IPS DF 6.9 (cell line): Measurements from ENCODE around the gene SMC1B.
"Not testable (repeated sequence)": the region's sequence is repeated elsewhere in the genome, so short reads cannot be mapped to it uniquely, and the experiment has no call there.

Source experiments
- DNase-seq: peaks from one replicate; pipeline ENCODE4 v3.0.0-alpha.2; 2013; ENCODE audit warnings: low read depth, low spot score
- H3K27ac ChIP-seq: one replicate; pipeline ENCODE4 v1.5.1; 2013; ENCODE audit warnings: low read length, control low read depth
- H3K27me3 ChIP-seq: 2 replicates; pipeline ENCODE4 v1.6.1; 2013; ENCODE audit warnings: mild to moderate bottlenecking, low read length; ENCODE audit not compliant: control insufficient read depth, insufficient read depth
- H3K36me3 ChIP-seq: 2 replicates; pipeline ENCODE4 v1.6.1; 2013; ENCODE audit warnings: low read length; ENCODE audit not compliant: control insufficient read depth, insufficient read depth
- H3K4me1 ChIP-seq: 2 replicates; pipeline ENCODE4 v1.6.1; 2013; ENCODE audit warnings: low read length; ENCODE audit not compliant: control insufficient read depth, insufficient read depth
- H3K4me3 ChIP-seq: 2 replicates; pipeline ENCODE4 v1.5.1; 2013; ENCODE audit warnings: mild to moderate bottlenecking, low read length
- H3K9me3 ChIP-seq: 2 replicates; pipeline ENCODE4 v1.6.1; 2013; ENCODE audit warnings: low read length, inconsistent platforms; ENCODE audit not compliant: control insufficient read depth, insufficient read depth
- WGBS: extraction: QIAGEN DNeasy Blood & Tissue Kit; methylation state at CpG from one replicate; pipeline ENCODE4 v1.1.7; 2013; ENCODE audit warnings: mixed read lengths, missing lambda C conversion rate; ENCODE audit not compliant: insufficient read length, insufficient coverage; 5-methylcytosine and 5-hydroxymethylcytosine counted together

SMC1B gene

DNA sequence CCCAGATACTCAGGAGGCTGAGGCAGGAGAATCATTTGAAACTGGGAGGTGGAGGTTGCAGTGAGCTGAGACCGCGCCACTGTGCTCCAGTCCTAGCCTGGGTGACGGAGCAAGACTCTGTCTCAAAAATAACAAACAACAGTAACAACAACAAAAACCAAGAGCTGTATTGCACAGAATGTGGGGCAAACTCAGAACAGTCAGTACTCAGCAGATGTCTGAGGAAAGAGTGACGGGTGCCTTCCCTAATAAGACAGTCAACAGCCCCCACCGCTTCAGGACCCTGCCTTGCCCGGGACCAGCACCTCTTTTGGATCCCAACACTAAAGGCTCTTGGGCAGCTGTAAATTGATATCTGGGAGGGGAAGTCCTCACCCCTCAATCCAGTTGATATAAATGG, 40.4 kb upstream of the SMC1B start:
- no peak for DNase-seq
- no peaks in the 10 kb centered on the region for H3K9me3 ChIP-seq
- H3K4me1 ChIP-seq, result no peaks in the 10 kb centered on the region
- no CpG with 5 or more reads among the region's 6 CpGs for WGBS
- H3K4me3 ChIP-seq, result no peak overlapping the region
- H3K27ac ChIP-seq, result no peak overlapping the region
- H3K27me3 ChIP-seq, result no peaks in the 10 kb centered on the region
- no peaks in the 10 kb centered on the region for H3K36me3 ChIP-seq

DNA sequence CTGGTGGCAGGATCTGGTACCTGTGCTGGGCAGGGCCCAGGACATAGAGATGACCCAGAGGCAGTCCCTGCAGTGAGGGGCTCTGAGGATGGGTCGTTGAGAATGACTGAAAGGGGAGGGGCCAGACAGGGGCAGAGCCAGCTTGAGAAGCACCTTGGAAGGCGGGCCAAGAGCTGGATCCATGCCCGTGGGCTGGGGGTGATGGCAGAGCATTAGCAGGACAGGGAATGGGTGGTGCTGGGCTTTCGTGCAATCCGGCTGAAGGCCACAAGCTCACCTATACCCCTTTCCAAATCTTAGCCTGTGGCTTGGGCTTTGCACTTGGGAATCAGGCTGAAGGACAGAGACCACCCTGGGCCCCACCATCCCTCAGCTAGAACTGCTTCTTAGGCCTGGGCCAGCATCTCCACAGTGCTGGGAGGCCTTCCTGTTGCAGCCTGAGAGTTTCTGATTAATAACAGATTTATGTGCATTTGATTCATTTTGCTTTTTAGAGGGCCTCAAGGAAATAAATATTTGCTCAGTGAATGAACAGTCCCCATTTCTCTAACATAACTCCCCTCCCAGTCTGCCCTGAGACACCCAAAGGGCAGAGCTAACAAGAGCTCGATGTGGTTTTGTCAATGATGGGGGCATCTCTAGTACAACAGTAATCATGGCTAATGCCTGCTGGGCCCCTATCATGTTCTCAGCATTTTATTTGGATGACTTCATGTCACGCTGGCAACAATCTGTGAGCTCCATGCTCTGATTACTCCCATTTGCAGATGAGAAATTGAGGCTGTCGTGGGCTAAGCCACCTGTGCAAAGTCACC, 39.4 kb upstream of the SMC1B start:
- Histone ChIP-seq H3K4me3 (no peak overlapping the region), H3K27me3 (no peaks in the 10 kb centered on the region), H3K9me3 (no peaks in the 10 kb centered on the region), H3K4me1 (no peaks in the 10 kb centered on the region), H3K27ac (no peak overlapping the region), H3K36me3 (no peaks in the 10 kb centered on the region; the same call in 1 of the 2 replicates)
- no CpG with 5 or more reads among the region's 8 CpGs for WGBS
- DNase-seq, result no peak

DNA sequence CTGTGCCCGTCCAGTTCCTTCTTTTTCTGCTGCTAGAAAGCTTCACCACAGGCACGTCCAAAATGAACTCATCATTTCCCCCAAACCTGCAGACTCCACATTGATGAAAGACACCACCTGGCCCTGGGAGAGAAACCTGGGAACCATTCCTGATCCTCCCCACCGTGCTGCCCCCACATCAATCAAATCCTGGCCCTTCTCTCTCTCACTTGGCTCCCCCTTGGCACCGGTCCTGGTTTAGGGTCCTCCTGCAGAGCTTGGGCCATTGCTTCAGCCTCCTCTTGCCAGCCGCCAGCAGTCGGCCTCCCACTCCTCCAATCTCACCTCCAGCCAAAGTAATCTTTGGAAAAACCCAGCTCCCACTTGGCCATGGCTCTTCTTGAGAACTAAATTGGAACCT, 38.6 kb upstream of the SMC1B start:
- Histone ChIP-seq H3K36me3 (no peaks in the 10 kb centered on the region; the same call in 1 of the 2 replicates), H3K4me1 (no peaks in the 10 kb centered on the region), H3K27ac (no peak overlapping the region), H3K27me3 (no peaks in the 10 kb centered on the region), H3K9me3 (no peaks in the 10 kb centered on the region), H3K4me3 (no peak overlapping the region)
- DNase-seq, result no peak
- WGBS, result no CpG with 5 or more reads among the region's 6 CpGs

DNA sequence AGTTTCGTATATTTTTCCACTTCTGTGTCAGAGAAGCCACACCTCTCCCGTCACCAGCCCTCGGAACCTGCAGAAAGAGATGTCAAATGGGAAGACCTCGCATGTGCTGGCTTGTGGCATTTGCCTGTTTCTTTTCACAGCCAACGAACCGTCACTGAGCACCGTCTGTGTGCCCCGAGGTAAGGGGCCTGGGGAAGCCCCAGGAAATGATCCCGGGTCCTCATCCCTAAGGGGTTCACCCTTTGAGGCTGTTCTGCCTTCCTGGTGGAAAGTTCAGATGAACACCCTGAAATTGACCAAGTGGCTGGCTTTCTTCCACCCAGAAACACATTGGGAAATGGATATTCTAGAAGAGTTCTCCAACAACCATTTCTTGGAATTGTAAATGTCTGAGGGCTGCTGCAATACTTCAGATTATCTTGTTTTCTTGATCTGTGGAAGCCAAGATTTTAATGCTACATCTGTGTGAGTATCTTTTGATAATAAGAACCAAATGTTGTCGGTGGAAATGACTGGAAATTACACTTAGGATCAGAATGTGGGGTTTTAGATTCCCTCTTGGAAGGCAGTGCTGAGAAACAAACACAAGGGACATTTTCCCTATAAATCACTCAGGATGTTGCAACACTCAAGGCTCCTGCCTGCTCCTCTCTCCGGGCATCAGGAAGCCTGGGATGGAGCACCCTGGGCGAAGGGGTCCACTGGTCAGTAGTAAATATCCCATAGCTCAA, 37.7 kb upstream of the SMC1B start:
- H3K27ac ChIP-seq, result no peak overlapping the region
- H3K4me1 ChIP-seq, result no peaks in the 10 kb centered on the region
- no peaks in the 10 kb centered on the region for H3K9me3 ChIP-seq
- no peaks in the 10 kb centered on the region for H3K27me3 ChIP-seq
- no peaks in the 10 kb centered on the region; the same call in 1 of the 2 replicates for H3K36me3 ChIP-seq
- no CpG with 5 or more reads among the region's 12 CpGs for WGBS
- DNase-seq, result no peak
- no peak overlapping the region for H3K4me3 ChIP-seq

DNA sequence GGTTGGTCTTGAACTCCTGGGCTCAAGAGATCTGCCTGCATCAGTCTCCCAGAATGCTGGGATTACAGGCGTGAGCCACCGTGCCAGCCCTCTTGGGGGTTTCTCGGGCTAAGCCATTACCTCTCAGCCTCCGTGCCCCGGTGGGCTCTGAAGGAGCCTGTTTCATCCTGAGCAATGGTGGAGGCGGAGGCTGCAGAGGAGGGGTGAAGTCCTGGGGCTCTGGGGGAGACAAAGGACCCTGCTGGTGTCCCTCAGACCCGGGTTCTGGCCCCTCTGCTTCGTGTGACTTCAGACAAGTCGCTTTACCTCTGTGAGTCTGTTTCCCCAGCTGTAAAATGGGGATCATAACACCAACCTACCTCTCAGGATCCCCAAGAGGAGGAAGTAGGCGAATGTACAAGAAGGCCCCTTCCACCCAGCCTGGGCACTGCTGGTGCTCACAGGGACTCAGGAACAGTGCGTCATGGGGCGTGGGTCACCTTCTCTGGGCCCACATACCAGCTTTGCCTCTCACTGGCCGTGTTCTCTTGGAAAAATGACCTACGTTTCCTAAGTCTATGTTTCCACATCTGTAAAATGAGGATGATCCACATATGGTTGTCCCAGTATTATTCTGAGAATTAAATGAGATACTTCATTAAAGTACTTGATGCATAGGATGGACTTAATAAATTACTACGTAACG, 36.8 kb upstream of the SMC1B start:
- no CpG with 5 or more reads among the region's 16 CpGs for WGBS
- no peaks in the 10 kb centered on the region for H3K9me3 ChIP-seq
- DNase-seq, result no peak
- no peaks in the 10 kb centered on the region for H3K4me1 ChIP-seq
- no peaks in the 10 kb centered on the region for H3K27me3 ChIP-seq
- H3K27ac ChIP-seq, result no peak overlapping the region
- no peaks in the 10 kb centered on the region; the same call in 1 of the 2 replicates for H3K36me3 ChIP-seq
- H3K4me3 ChIP-seq, result no peak overlapping the region

DNA sequence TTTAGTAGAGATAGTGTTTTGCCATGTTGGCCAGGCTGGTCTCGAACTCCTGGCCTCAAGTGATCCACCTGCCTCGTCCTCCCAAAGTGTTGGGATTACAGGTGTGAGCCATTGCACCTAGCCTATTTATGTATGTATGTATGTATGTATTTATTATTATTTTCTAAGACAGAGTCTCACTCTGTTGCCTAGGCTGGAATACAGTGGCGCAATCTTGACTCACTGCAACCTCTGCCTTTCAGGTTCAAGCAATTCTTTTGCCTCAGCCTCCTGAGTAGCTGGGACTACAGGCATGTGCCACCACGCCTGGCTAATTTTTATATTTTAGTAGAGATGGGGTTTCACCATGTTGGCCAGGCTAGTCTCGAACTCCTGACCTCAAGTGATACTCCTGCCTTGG, 36.0 kb upstream of the SMC1B start:
- not testable (repeated sequence) for H3K27me3 ChIP-seq, H3K27ac ChIP-seq

DNA sequence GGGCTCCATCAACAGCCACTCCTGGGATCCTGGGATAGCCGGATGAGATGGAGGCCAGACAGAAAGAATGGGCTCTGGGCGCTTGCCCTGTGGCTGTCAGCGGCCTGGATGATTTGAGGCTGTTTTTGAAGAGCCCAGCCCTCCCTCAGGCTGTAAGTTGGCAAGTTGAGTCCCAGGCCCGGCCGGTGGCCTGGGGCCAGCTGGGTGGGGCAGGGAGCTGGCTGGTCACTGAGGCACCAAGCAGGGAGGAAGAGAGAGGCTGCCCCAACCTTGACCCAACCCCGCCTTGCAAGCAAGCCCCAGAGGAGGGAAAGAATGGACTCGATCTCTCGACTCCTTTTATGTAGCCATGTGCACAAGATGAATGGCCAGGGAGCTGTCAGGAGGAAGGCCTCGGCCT, 35.0 kb upstream of the SMC1B start:
- H3K27me3 ChIP-seq, result no peaks in the 10 kb centered on the region
- no peaks in the 10 kb centered on the region; the same call in 1 of the 2 replicates for H3K36me3 ChIP-seq
- no peaks in the 10 kb centered on the region for H3K4me1 ChIP-seq
- WGBS, result no CpG with 5 or more reads among the region's 9 CpGs
- no peak overlapping the region for H3K4me3 ChIP-seq
- no peak overlapping the region for H3K27ac ChIP-seq
- no peak for DNase-seq
- no peaks in the 10 kb centered on the region for H3K9me3 ChIP-seq

More for the DNA sequence above, 36.0 kb upstream of the SMC1B start:
- WGBS, result no CpG with 5 or more reads among the region's 5 CpGs
- H3K9me3 ChIP-seq, DNase-seq, H3K36me3 ChIP-seq, H3K4me3 ChIP-seq, H3K4me1 ChIP-seq: not testable (repeated sequence)

DNA sequence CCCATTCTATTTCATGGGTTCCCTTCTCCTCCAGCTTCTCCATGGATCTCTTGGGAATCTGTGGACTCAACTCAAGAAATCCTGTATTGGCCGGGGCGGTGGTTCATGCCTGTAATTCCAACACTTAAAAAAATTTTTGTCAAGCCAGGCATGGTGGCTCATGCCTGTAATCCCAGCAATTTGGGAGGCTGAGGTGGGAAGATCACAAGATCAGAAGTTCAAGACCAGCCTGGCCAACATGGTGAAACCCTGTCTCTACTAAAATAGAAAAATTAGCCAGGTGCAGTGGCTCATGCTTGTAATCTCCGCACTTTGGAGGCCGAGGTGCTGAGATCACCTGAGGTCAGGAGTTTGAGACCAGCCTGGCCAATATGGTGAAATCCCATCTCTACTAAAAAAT, 34.2 kb upstream of the SMC1B start:
- not testable (repeated sequence) for H3K4me3 ChIP-seq, H3K27ac ChIP-seq, H3K9me3 ChIP-seq, DNase-seq, H3K27me3 ChIP-seq, H3K36me3 ChIP-seq, H3K4me1 ChIP-seq
- WGBS, result no CpG with 5 or more reads among the region's 4 CpGs

DNA sequence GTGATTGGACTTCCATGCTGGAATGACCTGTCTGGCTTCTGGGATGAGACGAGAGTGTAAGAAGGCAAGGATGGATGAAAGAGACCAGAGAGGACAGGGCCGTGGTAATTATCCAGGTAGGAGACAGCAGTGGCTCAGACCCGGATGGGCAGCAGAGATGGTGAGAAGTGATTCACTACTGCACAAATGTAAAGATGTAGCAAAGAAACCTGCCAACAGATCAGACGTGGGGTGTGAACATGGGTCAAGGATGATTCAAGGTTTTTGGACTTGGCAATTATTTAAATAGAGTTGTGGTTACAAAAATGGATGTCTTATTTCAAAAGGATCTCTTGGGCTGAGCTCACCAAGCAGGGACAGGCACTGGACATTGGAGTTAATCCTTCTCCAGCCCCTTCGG, 32.8 kb upstream of the SMC1B start:
- Histone ChIP-seq H3K4me3 (no peak overlapping the region), H3K27me3 (no peaks in the 10 kb centered on the region), H3K4me1 (no peaks in the 10 kb centered on the region), H3K9me3 (no peaks in the 10 kb centered on the region), H3K36me3 (no peaks in the 10 kb centered on the region; the same call in 1 of the 2 replicates), H3K27ac (no peak overlapping the region)
- no peak for DNase-seq
- WGBS, result no CpG with 5 or more reads among the region's 5 CpGs

DNA sequence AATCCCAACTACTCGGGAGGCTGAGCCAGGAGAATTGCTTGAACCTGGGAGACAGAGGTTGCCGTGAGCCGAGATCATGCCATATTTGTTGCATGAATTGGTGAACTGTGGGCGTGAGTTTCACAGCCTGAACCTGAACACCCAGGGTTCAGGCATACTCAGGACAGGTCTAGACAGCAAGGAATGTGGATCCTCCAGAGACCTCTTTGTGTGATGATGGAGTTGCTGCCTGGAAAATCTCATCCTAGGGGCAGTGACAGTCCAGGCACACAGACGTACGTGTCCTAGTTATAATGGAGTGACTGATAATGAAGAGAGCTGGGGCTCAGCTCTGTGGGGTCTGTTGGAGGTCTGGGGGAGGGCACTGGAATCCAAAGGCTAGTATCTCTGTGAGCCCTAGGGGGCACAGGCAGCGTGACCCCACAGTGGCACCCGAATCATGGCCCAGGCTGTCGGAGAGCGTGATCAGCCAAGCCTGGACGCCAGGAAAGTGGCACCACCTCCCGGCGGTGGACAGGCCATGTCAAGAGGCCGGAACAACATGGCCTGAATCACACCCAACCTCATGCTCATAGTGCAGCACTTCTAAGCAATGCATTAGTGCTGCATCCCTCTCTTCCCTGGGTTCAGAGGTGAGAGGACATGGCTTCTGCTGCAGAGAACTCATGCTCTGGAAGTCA, 31.8 kb upstream of the SMC1B start:
- no peaks in the 10 kb centered on the region for H3K27me3 ChIP-seq
- DNase-seq, result no peak
- H3K36me3 ChIP-seq, result no peaks in the 10 kb centered on the region; the same call in 1 of the 2 replicates
- no peak overlapping the region for H3K4me3 ChIP-seq
- no peak overlapping the region for H3K27ac ChIP-seq
- WGBS, result no CpG with 5 or more reads among the region's 14 CpGs
- H3K4me1 ChIP-seq, result no peaks in the 10 kb centered on the region
- H3K9me3 ChIP-seq, result no peaks in the 10 kb centered on the region
